Panc1 (cell line): Measurements from ENCODE around the gene KBTBD8. TPM values are rescaled to one million over a fixed set of nuclear protein-coding genes. Genes with fewer than 3 reads are reported as not detected.

ENCODE experiments used
- ATAC-seq: fragments of 200-7000 bp; cut with Tn5 transposase; 2 replicates; pipeline ENCODE4 v1.9.1; 2020; ENCODE audit warnings: mild to moderate bottlenecking, moderate library complexity
- BruUV-seq: library from RNA; stranded (reverse); fragments of 400-500 nt; replicated peaks from 2 replicates; lab custom pipeline; 2021; lab: Mats Ljungman, UMichigan
- CTCF ChIA-PET: fragments of 300-600 bp; sonication (Branson Sonifier 250); formaldehyde crosslinking; loops from one replicate; lab custom pipeline; 2022; ENCODE audit warnings: antibody characterized with exemption; lab: Charles Lee
- POLR2A ChIA-PET: fragments of 300-600 bp; sonication (Branson Sonifier 250); formaldehyde crosslinking; loops from one replicate; lab custom pipeline; 2022; ENCODE audit warnings: antibody characterized with exemption; lab: Charles Lee
- DNase-seq: peaks from one replicate; pipeline ENCODE4 v3.0.0-alpha.2; 2010; ENCODE audit warnings: low read depth, low spot score
- H3K27ac ChIP-seq: 2 replicates; pipeline ENCODE4 v1.5.1; 2011; ENCODE audit warnings: mild to moderate bottlenecking, low read length, inconsistent platforms
- H3K27me3 ChIP-seq: fragments of 200-500 bp; sonication (Bioruptor generic); 2 replicates; pipeline ENCODE4 v1.6.0; 2014; ENCODE audit warnings: low read length, inconsistent platforms; ENCODE audit not compliant: control insufficient read depth, insufficient read depth
- H3K36me3 ChIP-seq: fragments of 200-500 bp; sonication (Bioruptor generic); 2 replicates; pipeline ENCODE4 v1.5.1; 2014; ENCODE audit warnings: inconsistent platforms, mild to moderate bottlenecking, low read length, moderate library complexity; ENCODE audit not compliant: control insufficient read depth, insufficient read depth
- H3K4me1 ChIP-seq: 2 replicates; pipeline ENCODE4 v1.5.1; 2011; ENCODE audit warnings: inconsistent platforms, mild to moderate bottlenecking, low read length, moderate library complexity; ENCODE audit not compliant: control insufficient read depth, insufficient read depth
- H3K4me3 ChIP-seq, 2 experiments: 2 replicates each; pipeline ENCODE4 v1.5.1; 2011 to 2012; ENCODE audit warnings: low read depth in 2 of 2, low read length in 2 of 2, mild to moderate bottlenecking in 2 of 2, inconsistent platforms in 1 of 2, moderate library complexity in 1 of 2
- H3K9me3 ChIP-seq: fragments of 200-500 bp; sonication (Bioruptor generic); 2 replicates; pipeline ENCODE4 v1.5.1; 2014; ENCODE audit warnings: low read depth, mild to moderate bottlenecking, inconsistent platforms, low read length, moderate library complexity; ENCODE audit not compliant: control insufficient read depth, insufficient read depth
- POLR2AphosphoS5 ChIP-seq: IDR thresholded peaks from 2 replicates; pipeline ENCODE4 v1.6.1; 2012; ENCODE audit warnings: mild to moderate bottlenecking, low read depth, low read length, moderate library complexity
- SIN3A ChIP-seq: IDR thresholded peaks from 2 replicates; pipeline ENCODE4 v1.6.1; 2012; ENCODE audit warnings: low read depth, mild to moderate bottlenecking, low read length, moderate library complexity, borderline replicate concordance; ENCODE audit not compliant: insufficient read depth
- TCF7L2 ChIP-seq: IDR thresholded peaks from 2 replicates; pipeline ENCODE4 v1.6.1; 2011; ENCODE audit warnings: mild to moderate bottlenecking, low read depth, low read length, inconsistent platforms
- in situ Hi-C: cut with HindIII; loops from 2 replicates; pipeline ENCODE4 v1.10.0; 2016; ENCODE audit warnings: low sequenced_read_pairs, low pct_unique_long_range_greater_than_20kb
- intact Hi-C: fragments of 100-400 bp; cut with micrococcal nuclease; formaldehyde crosslinking; loops from one replicate; pipeline ENCODE4 v1.10.0; 2022; ENCODE audit not compliant: unreplicated experiment
- total RNA-seq: library from RNA; stranded (reverse); gene quantifications from one replicate; pipeline ENCODE4 v1.2.1, GENCODE V29; 2021; ENCODE audit not compliant: unreplicated experiment
- TF ChIP-seq, protein P1 (sequence below): fragments of 450-650 bp; IDR thresholded peaks from 2 replicates; pipeline ENCODE4 v1.5.1; 2017; ENCODE audit warnings: mild to moderate bottlenecking
- TF ChIP-seq, protein P2 (sequence below), 2 experiments: IDR thresholded peaks; 2 replicates each; pipeline ENCODE4 v1.6.1; 2011 to 2012; ENCODE audit warnings: low read depth in 2 of 2, control low read depth in 1 of 2, low read length in 1 of 2, mild to moderate bottlenecking in 1 of 2, moderate library complexity in 1 of 2; ENCODE audit not compliant: insufficient read depth in 1 of 2

KBTBD8 gene
- total RNA-seq, 1 experiment from 2014 or later = 0.98 TPM

DNA sequence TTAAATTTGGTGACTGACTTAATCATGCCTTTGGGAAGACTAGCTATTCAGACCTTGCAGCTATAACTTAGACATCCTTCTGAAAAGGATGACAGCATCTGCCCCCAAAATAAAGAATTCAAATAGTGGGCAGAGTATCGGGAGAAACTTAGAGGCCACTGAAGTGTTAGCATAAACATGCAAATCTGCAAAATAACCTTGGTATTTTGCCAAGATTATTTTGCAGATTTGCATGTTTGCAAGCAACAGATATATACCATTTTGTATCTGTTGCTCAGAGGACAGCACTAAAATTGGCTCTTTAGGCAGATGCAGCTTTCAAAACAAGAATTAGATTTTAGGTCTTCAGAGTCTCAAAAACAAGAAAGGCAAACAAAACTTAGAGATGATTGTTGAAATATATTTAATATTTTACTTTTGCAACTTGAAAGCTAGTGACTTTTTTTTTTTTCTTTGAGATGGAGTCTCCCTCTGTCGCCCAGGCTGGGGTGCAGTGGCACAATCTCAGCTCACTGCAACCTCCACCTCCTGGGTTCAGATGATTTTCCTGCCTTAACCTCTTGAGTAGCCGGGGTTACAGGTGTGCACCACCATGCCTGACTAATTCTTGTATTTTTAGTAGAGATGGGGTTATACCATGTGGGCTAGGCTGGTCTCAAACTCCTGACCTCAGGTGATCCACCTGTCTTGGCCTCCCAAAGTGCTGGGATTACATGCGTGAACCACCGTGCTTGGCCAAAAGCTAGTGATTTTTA lies 47.8 kb downstream of the KBTBD8 start:
- intact Hi-C loops = no loop called here
- in situ Hi-C loops = no loop called here
- Histone ChIP-seq H3K4me3 (no peak overlapping the region), H3K36me3 (no peaks in the 10 kb centered on the region), H3K4me1 (no peaks in the 10 kb centered on the region), H3K9me3 (no peaks in the 10 kb centered on the region), H3K27me3 (no peaks in the 10 kb centered on the region), H3K27ac (no peak overlapping the region)
- ChIA-PET POLR2A (no interaction called here), CTCF (no interaction called here)
- BruUV-seq = no TSS peak
- DNase-seq (no peak), ATAC-seq (no peak)
- TF ChIP-seq, protein P1, sequence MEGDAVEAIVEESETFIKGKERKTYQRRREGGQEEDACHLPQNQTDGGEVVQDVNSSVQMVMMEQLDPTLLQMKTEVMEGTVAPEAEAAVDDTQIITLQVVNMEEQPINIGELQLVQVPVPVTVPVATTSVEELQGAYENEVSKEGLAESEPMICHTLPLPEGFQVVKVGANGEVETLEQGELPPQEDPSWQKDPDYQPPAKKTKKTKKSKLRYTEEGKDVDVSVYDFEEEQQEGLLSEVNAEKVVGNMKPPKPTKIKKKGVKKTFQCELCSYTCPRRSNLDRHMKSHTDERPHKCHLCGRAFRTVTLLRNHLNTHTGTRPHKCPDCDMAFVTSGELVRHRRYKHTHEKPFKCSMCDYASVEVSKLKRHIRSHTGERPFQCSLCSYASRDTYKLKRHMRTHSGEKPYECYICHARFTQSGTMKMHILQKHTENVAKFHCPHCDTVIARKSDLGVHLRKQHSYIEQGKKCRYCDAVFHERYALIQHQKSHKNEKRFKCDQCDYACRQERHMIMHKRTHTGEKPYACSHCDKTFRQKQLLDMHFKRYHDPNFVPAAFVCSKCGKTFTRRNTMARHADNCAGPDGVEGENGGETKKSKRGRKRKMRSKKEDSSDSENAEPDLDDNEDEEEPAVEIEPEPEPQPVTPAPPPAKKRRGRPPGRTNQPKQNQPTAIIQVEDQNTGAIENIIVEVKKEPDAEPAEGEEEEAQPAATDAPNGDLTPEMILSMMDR = no peak
- TF ChIP-seq SIN3A = no peak
- TF ChIP-seq, protein P2, sequence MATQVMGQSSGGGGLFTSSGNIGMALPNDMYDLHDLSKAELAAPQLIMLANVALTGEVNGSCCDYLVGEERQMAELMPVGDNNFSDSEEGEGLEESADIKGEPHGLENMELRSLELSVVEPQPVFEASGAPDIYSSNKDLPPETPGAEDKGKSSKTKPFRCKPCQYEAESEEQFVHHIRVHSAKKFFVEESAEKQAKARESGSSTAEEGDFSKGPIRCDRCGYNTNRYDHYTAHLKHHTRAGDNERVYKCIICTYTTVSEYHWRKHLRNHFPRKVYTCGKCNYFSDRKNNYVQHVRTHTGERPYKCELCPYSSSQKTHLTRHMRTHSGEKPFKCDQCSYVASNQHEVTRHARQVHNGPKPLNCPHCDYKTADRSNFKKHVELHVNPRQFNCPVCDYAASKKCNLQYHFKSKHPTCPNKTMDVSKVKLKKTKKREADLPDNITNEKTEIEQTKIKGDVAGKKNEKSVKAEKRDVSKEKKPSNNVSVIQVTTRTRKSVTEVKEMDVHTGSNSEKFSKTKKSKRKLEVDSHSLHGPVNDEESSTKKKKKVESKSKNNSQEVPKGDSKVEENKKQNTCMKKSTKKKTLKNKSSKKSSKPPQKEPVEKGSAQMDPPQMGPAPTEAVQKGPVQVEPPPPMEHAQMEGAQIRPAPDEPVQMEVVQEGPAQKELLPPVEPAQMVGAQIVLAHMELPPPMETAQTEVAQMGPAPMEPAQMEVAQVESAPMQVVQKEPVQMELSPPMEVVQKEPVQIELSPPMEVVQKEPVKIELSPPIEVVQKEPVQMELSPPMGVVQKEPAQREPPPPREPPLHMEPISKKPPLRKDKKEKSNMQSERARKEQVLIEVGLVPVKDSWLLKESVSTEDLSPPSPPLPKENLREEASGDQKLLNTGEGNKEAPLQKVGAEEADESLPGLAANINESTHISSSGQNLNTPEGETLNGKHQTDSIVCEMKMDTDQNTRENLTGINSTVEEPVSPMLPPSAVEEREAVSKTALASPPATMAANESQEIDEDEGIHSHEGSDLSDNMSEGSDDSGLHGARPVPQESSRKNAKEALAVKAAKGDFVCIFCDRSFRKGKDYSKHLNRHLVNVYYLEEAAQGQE (IDR thresholded peaks at IDR 0.05; ENCODE audit: insufficient read depth in 1 of 2, low read depth in 2 of 2, low read length in 1 of 2) = no peak
- TF ChIP-seq TCF7L2 = no peak
- no peak for TF ChIP-seq POLR2AphosphoS5

DNA sequence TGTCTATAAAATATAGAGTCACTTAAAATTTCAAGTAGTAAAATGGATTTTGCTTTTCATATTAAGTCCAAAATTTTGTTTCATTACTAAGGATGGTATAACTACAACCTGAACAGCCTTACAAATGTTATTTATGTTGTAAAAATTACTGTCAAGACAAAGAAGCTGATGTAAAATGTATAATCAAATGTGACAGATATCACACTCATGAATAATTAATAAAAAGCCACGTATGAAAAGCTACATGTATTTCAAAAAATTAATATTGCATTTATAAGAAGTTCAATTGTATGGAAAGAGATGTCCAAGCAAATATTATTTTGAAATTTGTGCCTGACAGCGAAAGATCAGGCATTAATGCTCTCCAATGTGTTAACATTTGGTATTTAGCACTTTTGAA lies 48.9 kb downstream of the KBTBD8 start:
- no peak for DNase-seq
- no peak for ATAC-seq
- ChIA-PET POLR2A (no interaction called here), CTCF (no interaction called here)
- in situ Hi-C loops (no loop called here), intact Hi-C loops (no loop called here)
- Histone ChIP-seq H3K4me3 (no peak overlapping the region), H3K9me3 (no peaks in the 10 kb centered on the region), H3K4me1 (no peaks in the 10 kb centered on the region), H3K36me3 (no peaks in the 10 kb centered on the region), H3K27ac (no peak overlapping the region), H3K27me3 (no peaks in the 10 kb centered on the region)
- no TSS peak for BruUV-seq
- TF ChIP-seq TCF7L2 (no peak), SIN3A (no peak), POLR2AphosphoS5 (no peak)
- TF ChIP-seq, protein P1 = no peak
- TF ChIP-seq, protein P2 (IDR thresholded peaks at IDR 0.05; ENCODE audit: insufficient read depth in 1 of 2, low read depth in 2 of 2, low read length in 1 of 2) = no peak
